GM19324 (cell line): ENCODE data around the gene SUGCT.
A peak's percentile ranks its signal among the peaks of the same experiment; 100 is the strongest.
"Not testable (repeated sequence)": the region's sequence is repeated elsewhere in the genome, so short reads cannot be mapped to it uniquely, and the experiment has no call there.

Source experiments
- ATAC-seq: cut with Tn5 transposase; IDR thresholded peaks from one replicate; pipeline ENCODE4 v1.9.1; 2021; ENCODE audit warnings: mild to moderate bottlenecking, moderate library complexity; ENCODE audit not compliant: unreplicated experiment, low FRiP score

The SUGCT gene

GRCh38 chr7:40134428-40135316 is at the start of gene SUGCT, which contains the start of gene MPLKIP:
TSS of gene SUGCT (plus strand) at chr7:40135005.
TSS of gene MPLKIP (minus strand) at chr7:40134622. CDS start at chr7:40134567, 55 bp downstream.
- ATAC-seq = peak; percentile 92

GRCh38 chr7:40092182-40092581 is 42.6 kb upstream of the SUGCT start:
- no peak for ATAC-seq

- ATAC-seq = no peak
Observed at GRCh38 chr7:40093631-40094350, 41.0 kb upstream of the SUGCT start.

GRCh38 chr7:40095230-40095629 is 39.6 kb upstream of the SUGCT start:
- ATAC-seq = no peak

- ATAC-seq = no peak
Observed at GRCh38 chr7:40095695-40096327, 39.0 kb upstream of the SUGCT start.

- no peak for ATAC-seq
Observed at GRCh38 chr7:40097728-40098127, 37.1 kb upstream of the SUGCT start.

- no peak for ATAC-seq
Observed at GRCh38 chr7:40098810-40099209, 36.0 kb upstream of the SUGCT start.

GRCh38 chr7:40099837-40100236 is 35.0 kb upstream of the SUGCT start:
- ATAC-seq = no peak

- no peak for ATAC-seq
Observed at GRCh38 chr7:40101201-40101600, 33.6 kb upstream of the SUGCT start.

GRCh38 chr7:40102897-40103296 is 31.9 kb upstream of the SUGCT start:
- ATAC-seq = no peak

GRCh38 chr7:40105879-40106473 is 28.8 kb upstream of the SUGCT start:
- no peak for ATAC-seq

GRCh38 chr7:40115936-40116335 is 18.9 kb upstream of the SUGCT start:
- no peak for ATAC-seq

GRCh38 chr7:40117199-40117598 is 17.6 kb upstream of the SUGCT start:
- not testable (repeated sequence) for ATAC-seq

- ATAC-seq = not testable (repeated sequence)
Observed at GRCh38 chr7:40118201-40118600, 16.6 kb upstream of the SUGCT start.

GRCh38 chr7:40120020-40120419 is 14.8 kb upstream of the SUGCT start:
- ATAC-seq = no peak

GRCh38 chr7:40122100-40122939 is 12.5 kb upstream of the SUGCT start:
- not testable (repeated sequence) for ATAC-seq

- ATAC-seq = no peak
Observed at GRCh38 chr7:40122940-40123254, 11.9 kb upstream of the SUGCT start.

GRCh38 chr7:40133561-40134427 is 1.0 kb upstream of the SUGCT start:
- peak; percentile 3 for ATAC-seq

- ATAC-seq = no peak
Observed at GRCh38 chr7:40135317-40135610, 459 bp downstream of the SUGCT start.
